Sigmoid colon (tissue), 7 donors: Measurements from ENCODE around the gene COL25A1. TPM values are rescaled to one million over a fixed set of nuclear protein-coding genes. Genes with fewer than 3 reads are reported as not detected.

Experiments
- DNase-seq: peaks from one replicate; pipeline ENCODE4 v3.0.0-alpha.2; 2019
- H3K27ac ChIP-seq, 4 donors: fragments of 200-600 bp; sonication (generic); one replicate each; pipeline ENCODE4 v1.5.1; 2016 to 2019; ENCODE audit warnings: mild to moderate bottlenecking in 1 of 4
- H3K27me3 ChIP-seq, 3 donors: fragments of 200-600 bp; sonication (generic); one replicate each; pipeline ENCODE4 v1.5.1; 2019; ENCODE audit warnings: mild to moderate bottlenecking in 1 of 3
- H3K36me3 ChIP-seq, 4 donors: fragments of 200-600 bp; sonication (generic); one replicate each; pipeline ENCODE4 v1.5.1; 2016 to 2019
- H3K4me1 ChIP-seq, 4 donors: fragments of 200-600 bp; sonication (generic); one replicate each; pipeline ENCODE4 v1.5.1; 2017 to 2019
- H3K4me3 ChIP-seq, 4 donors: fragments of 200-600 bp; sonication (generic); one replicate each; pipeline ENCODE4 v1.5.1; 2017 to 2019; ENCODE audit warnings: mild to moderate bottlenecking in 2 of 4, moderate library complexity in 1 of 4
- H3K9me3 ChIP-seq, 4 donors: fragments of 200-600 bp in 3 of 4; sonication (generic) in 3 of 4; one replicate each; pipeline versions ENCODE4 v1.5.1 to v1.6.1; 2013 to 2019
- EP300 ChIP-seq, 4 donors: sonication (generic); formaldehyde crosslinking; IDR thresholded peaks; one replicate each; pipeline ENCODE4 v1.6.1; 2017; ENCODE audit warnings: antibody characterized with exemption in 4 of 4
- POLR2A ChIP-seq, 2 donors: fragments of 450-650 bp; IDR thresholded peaks; one replicate each; pipeline ENCODE4 v1.6.1; 2016; ENCODE audit warnings: antibody characterized with exemption in 2 of 2, mild to moderate bottlenecking in 2 of 2, moderate library complexity in 2 of 2
- POLR2AphosphoS5 ChIP-seq, 4 donors: sonication (generic); formaldehyde crosslinking; IDR thresholded peaks; one replicate each; pipeline ENCODE4 v1.6.1; 2017; ENCODE audit warnings: antibody characterized with exemption in 4 of 4
- WGBS, 2 donors: extraction: QIAGEN DNeasy Blood & Tissue Kit; methylation state at CpG; one replicate each; pipeline ENCODE4 v1.1.7; 2013; 5-methylcytosine and 5-hydroxymethylcytosine counted together
- intact Hi-C: fragments of 100-400 bp; cut with DNase I; formaldehyde crosslinking; loops from one replicate; pipeline ENCODE4 v1.15.1; 2023
- polyA plus RNA-seq, 3 donors: library from polyadenylated mRNA; stranded (reverse); fragments of 200-250 nt; gene quantifications; one replicate each; pipeline ENCODE4 v1.2.3, GENCODE V29; 2013
- total RNA-seq, 4 donors: library from RNA; depleted of rRNA; stranded (reverse); fragments of >200 nt; gene quantifications; one replicate each; pipeline ENCODE4 v1.1.0, GENCODE V29; 2016
- TF ChIP-seq, protein P1 (sequence below), 4 experiments: fragments of 450-650 bp in 3 of 4; fragments of 200-600 bp in 1 of 4; IDR thresholded peaks; one replicate each; pipeline ENCODE4 v1.5.1; 2016 to 2019; ENCODE audit warnings: antibody characterized with exemption in 4 of 4, mild to moderate bottlenecking in 3 of 4, moderate library complexity in 2 of 4
- donor health status: healthy with polysubstance abuse.
- donor health status: Bipolar disorder and iron deficiency.
- donor health status: healthy.

The COL25A1 gene
- total and polyA plus RNA-seq, 7 donors, result 0.15 to 1.4 (median 0.41) TPM; not detected in 2

DNA sequence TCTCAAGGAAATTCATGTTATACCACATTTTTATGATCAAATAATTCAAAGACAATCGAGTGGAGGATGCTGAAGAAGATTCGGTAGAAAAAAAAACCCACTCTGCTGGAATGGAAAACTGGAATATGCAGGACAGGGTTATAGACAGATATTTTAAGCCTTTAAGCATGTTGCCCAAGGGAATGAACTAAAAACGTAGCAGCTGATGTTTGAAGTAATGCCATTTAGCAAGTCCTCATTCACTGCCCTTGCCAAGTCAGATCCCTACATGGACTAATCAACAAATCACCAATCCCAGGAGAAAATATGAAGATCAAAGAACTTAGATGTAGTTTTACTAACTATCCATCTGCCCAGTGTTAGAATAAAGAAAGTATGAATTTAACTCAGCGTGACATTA is 464.0 kb downstream of the COL25A1 start:
- Histone ChIP-seq H3K27me3 (no peaks in the 10 kb centered on the region), H3K4me1 (no peaks in the 10 kb centered on the region), H3K36me3 (no peaks in the 10 kb centered on the region), H3K4me3 (no peak overlapping the region), H3K9me3 (no peaks in the 10 kb centered on the region), H3K27ac (no peak overlapping the region)
- no peak for TF ChIP-seq EP300 (IDR thresholded peaks at IDR 0.05)
- TF ChIP-seq POLR2AphosphoS5 (IDR thresholded peaks at IDR 0.05), result no peak
- TF ChIP-seq, protein P1, sequence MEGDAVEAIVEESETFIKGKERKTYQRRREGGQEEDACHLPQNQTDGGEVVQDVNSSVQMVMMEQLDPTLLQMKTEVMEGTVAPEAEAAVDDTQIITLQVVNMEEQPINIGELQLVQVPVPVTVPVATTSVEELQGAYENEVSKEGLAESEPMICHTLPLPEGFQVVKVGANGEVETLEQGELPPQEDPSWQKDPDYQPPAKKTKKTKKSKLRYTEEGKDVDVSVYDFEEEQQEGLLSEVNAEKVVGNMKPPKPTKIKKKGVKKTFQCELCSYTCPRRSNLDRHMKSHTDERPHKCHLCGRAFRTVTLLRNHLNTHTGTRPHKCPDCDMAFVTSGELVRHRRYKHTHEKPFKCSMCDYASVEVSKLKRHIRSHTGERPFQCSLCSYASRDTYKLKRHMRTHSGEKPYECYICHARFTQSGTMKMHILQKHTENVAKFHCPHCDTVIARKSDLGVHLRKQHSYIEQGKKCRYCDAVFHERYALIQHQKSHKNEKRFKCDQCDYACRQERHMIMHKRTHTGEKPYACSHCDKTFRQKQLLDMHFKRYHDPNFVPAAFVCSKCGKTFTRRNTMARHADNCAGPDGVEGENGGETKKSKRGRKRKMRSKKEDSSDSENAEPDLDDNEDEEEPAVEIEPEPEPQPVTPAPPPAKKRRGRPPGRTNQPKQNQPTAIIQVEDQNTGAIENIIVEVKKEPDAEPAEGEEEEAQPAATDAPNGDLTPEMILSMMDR (IDR thresholded peaks at IDR 0.05), result no peak
- no peak for TF ChIP-seq POLR2A (IDR thresholded peaks at IDR 0.05)
- intact Hi-C loops, result no loop called here
- DNase-seq, result no peak
- WGBS, 2 donors, result 85 to 87% methylated on average over 4 of the region's 4 CpGs

DNA sequence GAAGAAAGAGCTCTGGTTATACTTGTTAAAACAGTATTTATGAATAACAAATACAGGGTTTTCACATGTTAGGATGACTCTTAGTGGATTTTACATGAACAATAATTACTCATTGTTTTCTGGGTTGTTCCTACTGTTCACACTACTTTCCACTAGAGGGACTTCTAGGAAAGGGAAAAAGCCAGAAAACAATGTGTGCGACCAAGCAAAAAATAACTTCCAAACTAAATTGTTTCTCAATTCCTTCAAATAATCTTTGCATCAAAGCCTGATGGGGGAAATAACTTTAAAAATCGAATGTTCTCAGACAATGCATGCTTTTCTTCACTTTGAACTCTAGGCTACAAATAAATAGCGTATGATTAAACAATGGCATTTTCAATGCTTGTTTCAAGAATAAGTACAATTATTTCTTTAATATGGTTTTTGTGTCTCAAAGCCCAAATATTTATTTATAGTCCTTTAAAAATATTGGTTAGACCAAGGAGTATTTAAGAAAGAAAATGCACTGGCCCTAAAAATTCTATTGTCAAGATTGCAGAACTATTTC is 467.5 kb downstream of the COL25A1 start:
- H3K36me3 ChIP-seq, result no peaks in the 10 kb centered on the region
- no peak overlapping the region for H3K4me3 ChIP-seq
- no peaks in the 10 kb centered on the region for H3K9me3 ChIP-seq
- H3K27ac ChIP-seq, result no peak overlapping the region
- intact Hi-C loops, result no loop called here
- TF ChIP-seq POLR2A (IDR thresholded peaks at IDR 0.05) (no peak), POLR2AphosphoS5 (IDR thresholded peaks at IDR 0.05) (no peak), EP300 (IDR thresholded peaks at IDR 0.05) (no peak)
- TF ChIP-seq, protein P1 (IDR thresholded peaks at IDR 0.05), result peak in 3 of 4 experiments; percentile 31 to 39 (median 36)
- no peaks in the 10 kb centered on the region for H3K27me3 ChIP-seq
- WGBS, 2 donors, result 33% methylated on average over 3 of the region's 3 CpGs
- peaks cover 0 to 15% (median 6%) of the 10 kb centered on the region in 4 donors for H3K4me1 ChIP-seq
- no peak for DNase-seq

- intact Hi-C loops, result no loop called here
- no peaks in the 10 kb centered on the region for H3K36me3 ChIP-seq
- no peak overlapping the region for H3K27ac ChIP-seq
- 79 to 83% methylated on average over 9 of the region's 9 CpGs for WGBS, 2 donors
- peaks cover 0 to 15% (median 6%) of the 10 kb centered on the region in 4 donors for H3K4me1 ChIP-seq
- TF ChIP-seq POLR2AphosphoS5 (IDR thresholded peaks at IDR 0.05), result no peak
- no peak for TF ChIP-seq POLR2A (IDR thresholded peaks at IDR 0.05)
- no peak for TF ChIP-seq EP300 (IDR thresholded peaks at IDR 0.05)
- TF ChIP-seq, protein P1 (IDR thresholded peaks at IDR 0.05), result no peak
- H3K4me3 ChIP-seq, result no peak overlapping the region
- no peaks in the 10 kb centered on the region for H3K9me3 ChIP-seq
- H3K27me3 ChIP-seq, result no peaks in the 10 kb centered on the region
- DNase-seq, result no peak
Observed at GRCh38 chr4:108834166-108834834, 468.2 kb downstream of the COL25A1 start.

GRCh38 chr4:108833046-108833445 is 469.4 kb downstream of the COL25A1 start:
- peaks cover 0 to 15% (median 6%) of the 10 kb centered on the region in 4 donors for H3K4me1 ChIP-seq
- TF ChIP-seq POLR2A (IDR thresholded peaks at IDR 0.05) (no peak), EP300 (IDR thresholded peaks at IDR 0.05) (no peak), POLR2AphosphoS5 (IDR thresholded peaks at IDR 0.05) (no peak)
- TF ChIP-seq, protein P1 (IDR thresholded peaks at IDR 0.05), result no peak
- H3K9me3 ChIP-seq, result no peaks in the 10 kb centered on the region
- H3K4me3 ChIP-seq, result no peak overlapping the region
- no peak overlapping the region for H3K27ac ChIP-seq
- 87 to 88% methylated on average over 4 of the region's 4 CpGs for WGBS, 2 donors
- no peaks in the 10 kb centered on the region for H3K36me3 ChIP-seq
- no peaks in the 10 kb centered on the region for H3K27me3 ChIP-seq
- no peak for DNase-seq
- intact Hi-C loops, result no loop called here
